ENCODE measurements around the gene SSTR4. TPM values are rescaled to one million over a fixed set of nuclear protein-coding genes. Genes with fewer than 3 reads are reported as not detected.
"Not testable (repeated sequence)": the region's sequence is repeated elsewhere in the genome, so short reads cannot be mapped to it uniquely, and the experiment has no call there.

Gene SSTR4
- total RNA-seq: not detected

- intact Hi-C loops (cut with micrococcal nuclease): no loop called here
- ChIA-PET POLR2A (no interaction called here), CTCF (interaction anchor here (0.6 kb wide), 1 partner anchor 963 kb away, joined by 3 read pairs; no protein-coding TSS in a partner anchor)
- Mint-ChIP-seq H3K4me1 (ENCODE audit: low read depth) (no peaks in the 10 kb centered on the region), H3K27ac (no peak within 1 kb of the TSS), H3K36me3 (no peaks in the 10 kb centered on the region), H3K27me3 (peaks cover 16% of the 10 kb centered on the region), H3K4me3 (no peak within 1 kb of the TSS), H3K9me3 (no peaks in the 10 kb centered on the region)
- DNase-seq: no peak
These were observed at the start of gene SSTR4 for GRCh38 chr20:23034721-23035671. Gene SSTR4, plus strand, starts transcription at chr20:23035312. Its CDS starts 172 bp downstream, at chr20:23035484.

GRCh38 chr20:22986601-22987000 lies 48.5 kb upstream of the SSTR4 start:
- no peak overlapping the region for H3K27ac Mint-ChIP-seq
- ChIA-PET CTCF (no interaction called here), POLR2A (no interaction called here)
- H3K36me3 Mint-ChIP-seq: no peaks in the 10 kb centered on the region
- no peak overlapping the region for H3K4me3 Mint-ChIP-seq
- intact Hi-C loops (cut with micrococcal nuclease): no loop called here
- peaks cover 8% of the 10 kb centered on the region for H3K9me3 Mint-ChIP-seq
- no peaks in the 10 kb centered on the region for H3K27me3 Mint-ChIP-seq
- H3K4me1 Mint-ChIP-seq (ENCODE audit: low read depth): no peaks in the 10 kb centered on the region
- no peak for DNase-seq

- H3K27ac Mint-ChIP-seq; H3K27me3 Mint-ChIP-seq; POLR2A ChIA-PET; H3K36me3 Mint-ChIP-seq; intact Hi-C loops (cut with micrococcal nuclease); H3K4me1 Mint-ChIP-seq (ENCODE audit: low read depth); CTCF ChIA-PET; H3K9me3 Mint-ChIP-seq; DNase-seq; H3K4me3 Mint-ChIP-seq: not testable (repeated sequence)
These were observed 43.7 kb upstream of the SSTR4 start for GRCh38 chr20:22991424-22991823.

GRCh38 chr20:22993823-22994222 lies 41.3 kb upstream of the SSTR4 start:
- H3K9me3 Mint-ChIP-seq: no peaks in the 10 kb centered on the region
- H3K27me3 Mint-ChIP-seq: no peaks in the 10 kb centered on the region
- CTCF ChIA-PET: no interaction called here
- DNase-seq: no peak
- H3K4me1 Mint-ChIP-seq (ENCODE audit: low read depth): no peaks in the 10 kb centered on the region
- POLR2A ChIA-PET: no interaction called here
- no peak overlapping the region for H3K27ac Mint-ChIP-seq
- no peak overlapping the region for H3K4me3 Mint-ChIP-seq
- H3K36me3 Mint-ChIP-seq: no peaks in the 10 kb centered on the region
- intact Hi-C loops (cut with micrococcal nuclease): no loop called here

GRCh38 chr20:22995923-22996322 lies 39.2 kb upstream of the SSTR4 start:
- no peaks in the 10 kb centered on the region for H3K4me1 Mint-ChIP-seq (ENCODE audit: low read depth)
- no peaks in the 10 kb centered on the region for H3K9me3 Mint-ChIP-seq
- no peak overlapping the region for H3K4me3 Mint-ChIP-seq
- intact Hi-C loops (cut with micrococcal nuclease): no loop called here
- peaks cover 4% of the 10 kb centered on the region for H3K27me3 Mint-ChIP-seq
- DNase-seq: no peak
- no peaks in the 10 kb centered on the region for H3K36me3 Mint-ChIP-seq
- CTCF ChIA-PET: no interaction called here
- H3K27ac Mint-ChIP-seq: no peak overlapping the region
- POLR2A ChIA-PET: no interaction called here

GRCh38 chr20:22998476-22998875 lies 36.6 kb upstream of the SSTR4 start:
- no peak overlapping the region for H3K4me3 Mint-ChIP-seq
- no peaks in the 10 kb centered on the region for H3K9me3 Mint-ChIP-seq
- H3K4me1 Mint-ChIP-seq (ENCODE audit: low read depth): no peaks in the 10 kb centered on the region
- H3K27me3 Mint-ChIP-seq: peaks cover 4% of the 10 kb centered on the region
- ChIA-PET CTCF (no interaction called here), POLR2A (no interaction called here)
- DNase-seq: no peak
- no peak overlapping the region for H3K27ac Mint-ChIP-seq
- no peaks in the 10 kb centered on the region for H3K36me3 Mint-ChIP-seq
- intact Hi-C loops (cut with micrococcal nuclease): no loop called here

GRCh38 chr20:22999756-23000155 lies 35.4 kb upstream of the SSTR4 start:
- Mint-ChIP-seq H3K4me1 (ENCODE audit: low read depth) (no peaks in the 10 kb centered on the region), H3K36me3 (no peaks in the 10 kb centered on the region), H3K27ac (no peak overlapping the region), H3K4me3 (no peak overlapping the region), H3K9me3 (no peaks in the 10 kb centered on the region), H3K27me3 (peaks cover 4% of the 10 kb centered on the region)
- DNase-seq: no peak
- ChIA-PET POLR2A (no interaction called here), CTCF (no interaction called here)
- intact Hi-C loops (cut with micrococcal nuclease): no loop called here

GRCh38 chr20:23000232-23000947 lies 34.7 kb upstream of the SSTR4 start:
- no peaks in the 10 kb centered on the region for H3K4me1 Mint-ChIP-seq (ENCODE audit: low read depth)
- no peaks in the 10 kb centered on the region for H3K36me3 Mint-ChIP-seq
- ChIA-PET CTCF (no interaction called here), POLR2A (no interaction called here)
- no peak overlapping the region for H3K4me3 Mint-ChIP-seq
- H3K9me3 Mint-ChIP-seq: no peaks in the 10 kb centered on the region
- intact Hi-C loops (cut with micrococcal nuclease): no loop called here
- H3K27me3 Mint-ChIP-seq: peaks cover 4% of the 10 kb centered on the region
- H3K27ac Mint-ChIP-seq: no peak overlapping the region
- DNase-seq: no peak

- intact Hi-C loops (cut with micrococcal nuclease): no loop called here
- no peaks in the 10 kb centered on the region for H3K36me3 Mint-ChIP-seq
- POLR2A ChIA-PET: no interaction called here
- H3K4me3 Mint-ChIP-seq: no peak overlapping the region
- H3K27me3 Mint-ChIP-seq: peaks cover 4% of the 10 kb centered on the region
- no peaks in the 10 kb centered on the region for H3K9me3 Mint-ChIP-seq
- no peaks in the 10 kb centered on the region for H3K4me1 Mint-ChIP-seq (ENCODE audit: low read depth)
- H3K27ac Mint-ChIP-seq: no peak overlapping the region
- no peak for DNase-seq
- CTCF ChIA-PET: no interaction called here
These were observed 32.8 kb upstream of the SSTR4 start for GRCh38 chr20:23002276-23002675.

- Mint-ChIP-seq H3K9me3 (no peaks in the 10 kb centered on the region), H3K4me3 (no peak overlapping the region), H3K27ac (no peak overlapping the region), H3K4me1 (ENCODE audit: low read depth) (no peaks in the 10 kb centered on the region), H3K27me3 (peaks cover 4% of the 10 kb centered on the region), H3K36me3 (no peaks in the 10 kb centered on the region)
- POLR2A ChIA-PET: no interaction called here
- no peak for DNase-seq
- intact Hi-C loops (cut with micrococcal nuclease): no loop called here
- CTCF ChIA-PET: interaction anchor here (0.7 kb wide), 1 partner anchor 9 kb away, joined by 3 read pairs; no protein-coding TSS in a partner anchor
These were observed 32.0 kb upstream of the SSTR4 start for GRCh38 chr20:23003077-23003635.

GRCh38 chr20:23003881-23004460 lies 31.1 kb upstream of the SSTR4 start:
- ChIA-PET POLR2A (no interaction called here), CTCF (no interaction called here)
- Mint-ChIP-seq H3K36me3 (no peaks in the 10 kb centered on the region), H3K27me3 (peaks cover 4% of the 10 kb centered on the region), H3K4me1 (ENCODE audit: low read depth) (no peaks in the 10 kb centered on the region), H3K27ac (no peak overlapping the region), H3K4me3 (no peak overlapping the region), H3K9me3 (no peaks in the 10 kb centered on the region)
- DNase-seq: no peak
- intact Hi-C loops (cut with micrococcal nuclease): no loop called here

GRCh38 chr20:23005776-23006175 lies 29.3 kb upstream of the SSTR4 start:
- DNase-seq: no peak
- H3K27ac Mint-ChIP-seq: no peak overlapping the region
- H3K4me3 Mint-ChIP-seq: no peak overlapping the region
- POLR2A ChIA-PET: no interaction called here
- H3K27me3 Mint-ChIP-seq: no peaks in the 10 kb centered on the region
- CTCF ChIA-PET: no interaction called here
- intact Hi-C loops (cut with micrococcal nuclease): no loop called here
- H3K36me3 Mint-ChIP-seq: no peaks in the 10 kb centered on the region
- H3K9me3 Mint-ChIP-seq: no peaks in the 10 kb centered on the region
- no peaks in the 10 kb centered on the region for H3K4me1 Mint-ChIP-seq (ENCODE audit: low read depth)
